Measurements from ENCODE around the gene RD3L.

- TF ChIP-seq ZNF280B (CRISPR knock-in tag; IDR thresholded peaks at IDR 0.05) (no peak), CTCF (IDR thresholded peaks at IDR 0.05 in 2 of 3, conservative IDR thresholded peaks at IDR 0.05 in 1 of 3; ENCODE audit: insufficient read depth in 2 of 3, low read depth in 1 of 3, low read length in 3 of 3) (no peak), EGR1 (conservative IDR thresholded peaks at IDR 0.05) (no peak), NR2C1 (IDR thresholded peaks at IDR 0.05) (no peak), NR2C1 (tag; IDR thresholded peaks at IDR 0.05) (no peak), TAF7 (tag; IDR thresholded peaks at IDR 0.05) (no peak), TARDBP (IDR thresholded peaks at IDR 0.05) (no peak), EP300 (IDR thresholded peaks at IDR 0.05; ENCODE audit: low read length) (no peak), HMGN3 (IDR thresholded peaks at IDR 0.05; ENCODE audit: borderline replicate concordance, extremely low read depth, insufficient read length, low read depth, low read length) (no peak), RFX5 (IDR thresholded peaks at IDR 0.05; ENCODE audit: low read depth, low read length) (no peak)
- TF ChIP-seq, protein P1, sequence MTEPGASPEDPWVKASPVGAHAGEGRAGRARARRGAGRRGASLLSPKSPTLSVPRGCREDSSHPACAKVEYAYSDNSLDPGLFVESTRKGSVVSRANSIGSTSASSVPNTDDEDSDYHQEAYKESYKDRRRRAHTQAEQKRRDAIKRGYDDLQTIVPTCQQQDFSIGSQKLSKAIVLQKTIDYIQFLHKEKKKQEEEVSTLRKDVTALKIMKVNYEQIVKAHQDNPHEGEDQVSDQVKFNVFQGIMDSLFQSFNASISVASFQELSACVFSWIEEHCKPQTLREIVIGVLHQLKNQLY (CRISPR knock-in tag; conservative IDR thresholded peaks at IDR 0.05): no peak
- TF ChIP-seq, protein P2, sequence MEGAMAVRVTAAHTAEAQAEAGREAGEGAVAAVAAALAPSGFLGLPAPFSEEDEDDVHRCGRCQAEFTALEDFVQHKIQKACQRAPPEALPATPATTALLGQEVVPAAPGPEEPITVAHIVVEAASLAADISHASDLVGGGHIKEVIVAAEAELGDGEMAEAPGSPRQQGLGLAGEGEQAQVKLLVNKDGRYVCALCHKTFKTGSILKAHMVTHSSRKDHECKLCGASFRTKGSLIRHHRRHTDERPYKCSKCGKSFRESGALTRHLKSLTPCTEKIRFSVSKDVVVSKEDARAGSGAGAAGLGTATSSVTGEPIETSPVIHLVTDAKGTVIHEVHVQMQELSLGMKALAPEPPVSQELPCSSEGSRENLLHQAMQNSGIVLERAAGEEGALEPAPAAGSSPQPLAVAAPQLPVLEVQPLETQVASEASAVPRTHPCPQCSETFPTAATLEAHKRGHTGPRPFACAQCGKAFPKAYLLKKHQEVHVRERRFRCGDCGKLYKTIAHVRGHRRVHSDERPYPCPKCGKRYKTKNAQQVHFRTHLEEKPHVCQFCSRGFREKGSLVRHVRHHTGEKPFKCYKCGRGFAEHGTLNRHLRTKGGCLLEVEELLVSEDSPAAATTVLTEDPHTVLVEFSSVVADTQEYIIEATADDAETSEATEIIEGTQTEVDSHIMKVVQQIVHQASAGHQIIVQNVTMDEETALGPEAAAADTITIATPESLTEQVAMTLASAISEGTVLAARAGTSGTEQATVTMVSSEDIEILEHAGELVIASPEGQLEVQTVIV (CRISPR knock-in tag; IDR thresholded peaks at IDR 0.05; ENCODE audit: borderline replicate concordance): no peak
Measured at GRCh38 chr14:103896578-103896977, 45.8 kb downstream of the RD3L start.
